ENCODE data around the gene ENO2. TPM values are rescaled to one million over a fixed set of nuclear protein-coding genes. Genes with fewer than 3 reads are reported as not detected.
A peak's percentile ranks its signal among the peaks of the same experiment; 100 is the strongest.
"Not testable (repeated sequence)": the region's sequence is repeated elsewhere in the genome, so short reads cannot be mapped to it uniquely, and the experiment has no call there.

Gene ENO2
- total RNA-seq, 2 donors from 2014 or later, result 104 to 139 TPM

- Histone ChIP-seq H3K36me3 (ENCODE audit: control insufficient read depth, insufficient read depth, low read length) (peaks cover 33% of the 10 kb centered on the region), H3K9me3 (ENCODE audit: control insufficient read depth, low read length) (no peaks in the 10 kb centered on the region), H3K27me3 (ENCODE audit: control insufficient read depth, insufficient read depth, low read length, poor library complexity, severe bottlenecking) (no peaks in the 10 kb centered on the region), H3K4me3 (ENCODE audit: low read length) (peak overlapping the region; percentile 88), H3K9ac (ENCODE audit: extremely low read depth, low read length, poor library complexity, severe bottlenecking) (peak overlapping the region; percentile 85), H3K4me1 (ENCODE audit: control insufficient read depth, insufficient read depth, low read length) (peaks cover 8% of the 10 kb centered on the region), H3K27ac (ENCODE audit: low read depth, low read length) (peak overlapping the region; percentile 32)
- Mint-ChIP-seq H3K9me3 (no peaks in the 10 kb centered on the region), H3K36me3 (ENCODE audit: low read depth) (peaks cover 44% of the 10 kb centered on the region), H3K4me3 (peak overlapping the region; percentile 97), H3K4me1 (peaks cover 46% of the 10 kb centered on the region), H3K27ac (peak overlapping the region; percentile 95), H3K27me3 (ENCODE audit: insufficient read depth) (no peaks in the 10 kb centered on the region)
- peak; percentile 100 for TF ChIP-seq CTCF (conservative IDR thresholded peaks at IDR 0.05)
- 8 to 15% methylated on average over 19 to 40 of the region's 40 CpGs for WGBS, 2 experiments (ENCODE audit: insufficient coverage in 1 of 2, insufficient read length in 1 of 2)
- DNase-seq, result peak; percentile 99
Measured at GRCh38 chr12:6872073-6873048, 42.0 kb upstream of the ENO2 start.

- Histone ChIP-seq H3K4me1 (ENCODE audit: control insufficient read depth, insufficient read depth, low read length) (peaks cover 8% of the 10 kb centered on the region), H3K9ac (ENCODE audit: extremely low read depth, low read length, poor library complexity, severe bottlenecking) (peak within 1 kb of the TSS; percentile 85), H3K27ac (ENCODE audit: low read depth, low read length) (peak within 1 kb of the TSS; percentile 32), H3K9me3 (ENCODE audit: control insufficient read depth, low read length) (no peaks in the 10 kb centered on the region), H3K36me3 (ENCODE audit: control insufficient read depth, insufficient read depth, low read length) (peaks cover 33% of the 10 kb centered on the region), H3K4me3 (ENCODE audit: low read length) (peak within 1 kb of the TSS; percentile 88), H3K27me3 (ENCODE audit: control insufficient read depth, insufficient read depth, low read length, poor library complexity, severe bottlenecking) (no peaks in the 10 kb centered on the region)
- WGBS, 2 experiments (ENCODE audit: insufficient coverage in 1 of 2, insufficient read length in 1 of 2), result 1 to 4% methylated on average over 23 to 66 of the region's 66 CpGs
- Mint-ChIP-seq H3K9me3 (no peaks in the 10 kb centered on the region), H3K4me3 (peak within 1 kb of the TSS; percentile 97), H3K36me3 (ENCODE audit: low read depth) (peaks cover 44% of the 10 kb centered on the region), H3K27me3 (ENCODE audit: insufficient read depth) (no peaks in the 10 kb centered on the region), H3K27ac (peak within 1 kb of the TSS; percentile 95), H3K4me1 (peaks cover 43% of the 10 kb centered on the region)
- peak; percentile 100 for DNase-seq
- peak; percentile 11 for TF ChIP-seq CTCF (conservative IDR thresholded peaks at IDR 0.05)
Measured at GRCh38 chr12:6873094-6874014, 41.0 kb upstream of the ENO2 start, which contains the start of gene SPSB2. SPSB2 (minus strand) TSS chr12:6873303; CDS start chr12:6872901, 402 bp downstream.

- peaks cover 43% of the 10 kb centered on the region for H3K36me3 Mint-ChIP-seq (ENCODE audit: low read depth)
- H3K4me1 ChIP-seq (ENCODE audit: control insufficient read depth, insufficient read depth, low read length); H3K27me3 Mint-ChIP-seq (ENCODE audit: insufficient read depth); H3K9me3 ChIP-seq (ENCODE audit: control insufficient read depth, low read length); H3K9me3 Mint-ChIP-seq; H3K27me3 ChIP-seq (ENCODE audit: control insufficient read depth, insufficient read depth, low read length, poor library complexity, severe bottlenecking); DNase-seq: not testable (repeated sequence)
- peaks cover 37% of the 10 kb centered on the region for H3K4me1 Mint-ChIP-seq
- peak overlapping the region; percentile 90 for H3K27ac Mint-ChIP-seq
- peak overlapping the region; percentile 18 for H3K27ac ChIP-seq (ENCODE audit: low read depth, low read length)
- peaks cover 30% of the 10 kb centered on the region for H3K36me3 ChIP-seq (ENCODE audit: control insufficient read depth, insufficient read depth, low read length)
- peak overlapping the region; percentile 73 for H3K9ac ChIP-seq (ENCODE audit: extremely low read depth, low read length, poor library complexity, severe bottlenecking)
- 69 to 71% methylated on average over 8 to 9 of the region's 9 CpGs for WGBS, 2 experiments (ENCODE audit: insufficient coverage in 1 of 2, insufficient read length in 1 of 2)
- peak overlapping the region; percentile 97 for H3K4me3 Mint-ChIP-seq
- peak overlapping the region; percentile 88 for H3K4me3 ChIP-seq (ENCODE audit: low read length)
Measured at GRCh38 chr12:6874015-6874368, 40.4 kb upstream of the ENO2 start.

GRCh38 chr12:6879824-6880223 is 34.6 kb upstream of the ENO2 start:
- H3K4me3 ChIP-seq (ENCODE audit: low read length); H3K4me1 Mint-ChIP-seq; H3K9me3 ChIP-seq (ENCODE audit: control insufficient read depth, low read length); H3K27me3 ChIP-seq (ENCODE audit: control insufficient read depth, insufficient read depth, low read length, poor library complexity, severe bottlenecking); H3K9ac ChIP-seq (ENCODE audit: extremely low read depth, low read length, poor library complexity, severe bottlenecking); H3K4me3 Mint-ChIP-seq; H3K4me1 ChIP-seq (ENCODE audit: control insufficient read depth, insufficient read depth, low read length); H3K27me3 Mint-ChIP-seq (ENCODE audit: insufficient read depth); H3K27ac ChIP-seq (ENCODE audit: low read depth, low read length); DNase-seq; H3K9me3 Mint-ChIP-seq: not testable (repeated sequence)
- peak overlapping the region; percentile 68 for H3K27ac Mint-ChIP-seq
- 92 to 97% methylated on average over 10 of the region's 11 CpGs for WGBS, 2 experiments (ENCODE audit: insufficient coverage in 1 of 2, insufficient read length in 1 of 2)
- H3K36me3 Mint-ChIP-seq (ENCODE audit: low read depth), result peaks cover 52% of the 10 kb centered on the region
- peaks cover 22% of the 10 kb centered on the region for H3K36me3 ChIP-seq (ENCODE audit: control insufficient read depth, insufficient read depth, low read length)

All from endodermal cell (in vitro differentiated cells).